GM21381 (cell line): ENCODE results near the gene POLR3E.
"Not testable (repeated sequence)": the region's sequence is repeated elsewhere in the genome, so short reads cannot be mapped to it uniquely, and the experiment has no call there.

Experiments
- ATAC-seq: cut with Tn5 transposase; IDR thresholded peaks from one replicate; pipeline ENCODE4 v1.9.1; 2021; ENCODE audit warnings: mild to moderate bottlenecking, moderate library complexity; ENCODE audit not compliant: unreplicated experiment

Gene POLR3E

DNA sequence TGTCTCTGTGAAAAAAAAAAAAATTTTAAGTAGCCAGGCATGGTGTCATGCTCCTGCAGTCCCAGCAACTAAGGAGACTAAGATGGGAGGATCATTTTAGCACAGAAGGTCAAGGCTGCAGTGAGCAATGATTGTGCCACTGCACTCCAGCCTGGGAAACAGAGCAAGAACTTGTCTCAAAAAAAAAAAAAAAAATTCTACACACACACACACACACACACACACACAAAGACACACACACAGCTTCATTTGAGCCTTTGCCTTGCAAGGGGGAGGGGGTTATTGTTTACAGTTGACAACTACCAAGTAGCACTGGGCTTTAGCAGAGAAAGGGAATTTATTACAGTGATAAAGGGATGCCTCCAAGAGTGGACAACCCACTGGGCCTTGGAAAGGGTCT is 4.9 kb upstream of the POLR3E start:
- ATAC-seq: no peak

DNA sequence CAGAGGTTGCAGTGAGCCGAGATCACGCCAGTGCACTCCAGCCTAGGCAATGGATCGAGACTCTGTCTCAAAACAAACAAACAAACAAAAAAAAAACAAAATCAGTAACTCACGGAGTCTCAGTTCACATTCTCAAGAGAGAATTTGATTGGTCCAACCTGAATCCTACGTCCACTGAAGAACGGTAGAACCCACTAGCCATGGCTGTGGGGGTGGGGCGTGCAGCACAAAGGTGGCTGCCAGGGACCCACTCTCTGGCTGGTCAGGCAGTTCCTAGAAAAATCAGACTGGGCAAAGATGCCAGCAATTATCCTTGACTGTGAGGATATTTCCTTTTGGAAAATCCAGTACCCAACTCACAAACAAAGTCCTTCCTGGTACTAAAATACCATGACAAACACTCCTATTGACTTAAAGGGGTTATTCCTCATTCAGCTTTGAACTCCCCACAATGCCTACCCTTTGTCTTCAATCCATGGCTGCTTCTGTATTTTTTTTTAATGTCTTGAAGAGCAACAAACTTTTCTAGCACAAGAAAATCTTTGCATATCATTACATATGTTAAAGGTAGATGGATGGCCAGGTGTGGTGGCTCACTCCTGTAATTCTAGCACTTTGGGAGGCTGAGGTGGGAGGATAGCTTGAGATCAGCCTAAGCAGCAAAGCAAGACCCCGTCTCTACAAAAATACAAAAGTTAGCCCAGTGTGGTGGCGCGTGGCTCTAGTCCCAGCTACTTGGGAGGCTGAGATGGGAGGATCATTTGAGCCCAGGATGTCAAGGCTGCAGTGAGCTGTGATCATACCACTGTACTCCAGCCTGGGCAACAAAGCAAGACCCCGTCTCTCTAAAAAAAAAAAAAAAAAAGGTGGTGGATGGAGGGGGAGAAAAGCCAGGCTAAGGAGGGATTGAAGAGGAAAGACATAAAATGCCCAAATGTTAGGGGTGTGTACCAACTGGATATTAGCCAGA is 3.8 kb upstream of the POLR3E start:
- no peak for ATAC-seq

DNA sequence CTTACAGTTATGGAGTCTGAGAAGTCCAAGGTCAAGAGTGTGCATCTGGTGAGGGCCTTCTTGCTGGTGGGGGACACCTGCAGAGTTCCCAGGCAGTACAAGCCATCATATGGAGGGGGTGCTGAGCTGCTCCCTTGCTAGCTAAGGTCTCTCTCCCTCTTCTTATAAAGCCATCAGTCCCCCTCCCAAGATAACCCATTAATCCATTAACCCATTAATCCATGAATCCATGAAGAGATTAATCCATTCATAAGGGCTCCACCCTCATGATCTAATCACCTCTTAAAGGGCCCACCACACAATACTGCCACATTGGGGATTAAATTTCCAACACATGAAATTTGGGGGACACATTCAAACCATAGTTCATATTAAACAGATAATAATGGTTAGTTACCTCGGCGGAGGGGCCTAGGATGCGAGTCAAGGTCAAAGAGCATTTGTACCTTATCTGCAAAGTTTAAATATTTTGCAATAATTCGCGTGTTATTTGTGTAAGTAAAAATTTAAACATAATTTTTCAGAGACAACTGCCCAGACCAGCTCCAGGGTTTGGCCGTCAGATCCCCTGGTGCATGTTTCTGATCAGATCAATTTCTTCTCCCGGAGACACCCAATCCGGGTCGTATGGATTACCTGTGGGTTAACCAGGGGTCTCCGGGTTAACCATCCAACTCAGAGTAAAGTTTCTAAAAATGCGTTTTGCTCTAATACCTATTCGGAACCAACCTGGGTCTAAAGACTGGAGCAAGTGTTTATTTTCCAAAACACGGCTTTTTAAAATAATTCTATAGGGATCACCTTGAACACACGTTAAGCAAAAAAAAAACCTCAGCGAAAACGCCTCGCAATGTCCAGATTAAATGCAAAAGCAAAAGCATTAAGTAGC is 740 bp upstream of the POLR3E start:
- ATAC-seq: no peak

DNA sequence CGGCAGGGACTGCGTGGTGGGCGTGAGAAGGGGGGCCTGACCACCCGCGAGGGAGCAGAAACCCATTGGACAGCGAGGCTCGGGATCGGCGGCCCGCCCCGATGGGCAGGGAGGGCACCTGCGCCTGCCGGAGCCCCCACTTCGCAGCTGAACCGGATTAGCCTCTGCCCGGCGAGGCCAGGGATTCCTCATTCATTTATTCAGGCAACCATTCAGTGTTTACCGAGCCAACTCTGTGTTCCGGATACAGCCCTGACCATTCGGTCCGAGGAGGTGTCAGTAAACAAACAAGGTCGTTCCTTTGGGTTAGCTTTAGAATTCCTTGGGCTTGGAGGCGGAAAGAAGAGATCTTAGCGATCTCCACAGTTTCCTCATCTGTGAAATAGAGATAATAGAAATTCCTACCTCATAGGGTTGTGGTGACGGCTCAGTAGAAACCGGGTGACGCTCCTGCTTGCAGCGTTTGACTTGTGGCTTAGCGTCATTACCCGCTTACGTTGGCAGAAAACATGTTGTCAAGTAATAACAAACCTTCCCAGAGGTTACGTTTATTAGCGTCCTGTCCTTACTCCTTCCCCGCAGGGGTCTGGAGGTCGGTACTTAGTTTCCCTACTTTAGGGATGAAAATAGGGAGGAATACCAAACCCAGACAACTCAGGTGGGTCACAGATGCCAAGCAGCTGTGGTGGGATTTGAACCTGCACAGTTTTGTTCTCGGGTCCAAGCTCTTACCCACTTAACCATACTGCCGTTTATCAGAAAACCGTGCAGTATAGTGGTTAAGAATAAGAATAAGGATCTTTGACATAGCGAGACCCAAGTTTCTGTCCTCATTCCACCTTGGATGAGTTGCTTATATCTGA is 893 bp downstream of the POLR3E start:
- ATAC-seq: peak; percentile 34

DNA sequence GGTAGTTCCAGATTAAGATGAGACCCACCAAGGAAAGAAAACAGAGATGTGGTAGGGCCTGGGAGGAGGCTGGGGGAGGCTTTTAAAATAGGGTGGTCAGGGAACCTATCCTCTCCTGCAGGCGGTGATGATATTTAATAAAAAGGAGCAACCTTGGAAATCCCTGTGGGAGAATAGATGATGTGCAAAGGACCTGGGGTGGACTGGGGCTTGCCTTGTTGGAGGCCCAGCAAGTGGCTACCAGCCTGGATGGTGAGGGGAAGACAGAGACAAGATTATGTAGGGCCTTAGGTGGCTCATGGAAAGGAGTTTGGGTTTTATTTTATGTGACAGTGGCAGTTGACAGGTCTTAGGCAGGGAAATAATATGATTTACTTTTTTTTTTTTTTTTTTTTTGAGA is 1.8 kb downstream of the POLR3E start:
- no peak for ATAC-seq

DNA sequence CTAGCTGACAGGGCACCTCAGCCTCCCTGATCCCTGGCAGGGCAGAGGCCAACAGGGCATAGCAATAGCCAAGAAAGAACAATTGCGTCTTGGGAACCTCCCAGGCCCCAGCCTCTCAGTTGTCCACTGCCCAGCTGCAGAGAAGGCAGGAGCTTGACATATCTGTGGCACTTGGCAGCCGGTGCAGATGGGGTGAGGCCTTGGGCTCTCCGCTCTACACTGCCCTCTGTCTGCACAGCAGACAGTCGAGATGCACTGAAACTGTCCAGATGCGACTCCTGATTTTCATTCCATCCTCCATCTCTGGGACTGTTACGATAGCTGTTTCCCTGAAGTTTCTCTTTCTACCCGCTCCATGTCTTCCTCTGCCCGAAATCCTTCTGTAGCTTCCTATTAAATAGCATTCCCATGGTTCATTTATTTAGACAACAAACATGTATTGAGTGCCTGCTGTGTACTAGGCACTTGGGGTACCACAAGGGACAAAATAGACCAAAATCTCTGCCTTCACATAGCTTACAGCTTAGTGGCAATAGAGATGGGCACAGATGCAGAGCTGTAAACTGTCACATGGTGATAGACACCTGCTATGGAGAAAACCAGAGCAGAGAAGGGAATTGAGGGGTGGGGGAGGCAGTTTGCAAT is 3.3 kb downstream of the POLR3E start:
- ATAC-seq: no peak

DNA sequence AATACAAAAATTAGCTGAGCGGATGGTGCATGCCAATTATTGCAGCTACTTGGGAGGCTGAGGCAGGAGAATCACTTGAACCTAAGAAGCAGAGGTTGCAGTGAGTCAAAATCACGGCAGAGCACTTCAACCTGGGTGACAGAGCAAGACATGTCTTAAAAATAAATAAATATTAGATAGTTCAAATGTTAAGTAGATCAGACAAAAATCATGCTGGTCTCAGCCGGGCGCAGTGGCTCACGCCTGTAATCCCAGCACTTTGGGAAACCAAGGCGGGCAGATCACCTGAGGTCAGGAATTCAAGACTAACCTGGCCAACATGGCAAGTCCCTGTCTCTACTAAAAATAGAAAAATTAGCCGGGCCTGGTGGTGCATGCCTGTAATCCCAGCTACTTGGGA is 4.2 kb downstream of the POLR3E start:
- ATAC-seq: not testable (repeated sequence)

DNA sequence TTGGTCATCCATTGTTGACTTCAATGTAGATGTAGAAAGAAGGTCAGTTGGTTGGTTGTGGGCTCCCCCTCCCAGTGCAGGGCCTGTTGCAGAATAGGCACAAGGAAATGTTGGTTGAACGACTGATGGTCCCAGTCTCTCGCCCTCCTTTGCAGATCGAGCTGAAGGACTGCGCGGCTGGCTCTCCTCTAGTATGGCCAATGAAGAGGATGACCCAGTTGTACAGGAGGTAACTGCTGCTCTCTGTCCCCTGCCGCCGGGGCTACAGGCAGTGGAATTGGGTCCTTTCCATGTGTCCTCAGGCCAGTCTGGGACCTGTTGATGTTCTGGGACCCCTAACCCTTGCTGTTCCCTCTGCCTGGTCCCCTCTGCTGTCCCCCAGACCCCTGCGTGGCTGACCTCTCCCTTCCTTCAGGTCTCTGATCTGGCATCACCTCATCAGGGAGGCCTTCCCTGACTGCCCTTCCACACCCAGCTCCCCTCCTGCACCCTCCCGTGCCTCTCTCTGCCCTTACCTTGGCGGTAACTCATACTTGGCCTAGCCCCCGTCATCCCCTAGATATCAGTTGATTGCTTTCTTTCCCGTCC is 5.7 kb downstream of the POLR3E start:
- ATAC-seq: no peak

DNA sequence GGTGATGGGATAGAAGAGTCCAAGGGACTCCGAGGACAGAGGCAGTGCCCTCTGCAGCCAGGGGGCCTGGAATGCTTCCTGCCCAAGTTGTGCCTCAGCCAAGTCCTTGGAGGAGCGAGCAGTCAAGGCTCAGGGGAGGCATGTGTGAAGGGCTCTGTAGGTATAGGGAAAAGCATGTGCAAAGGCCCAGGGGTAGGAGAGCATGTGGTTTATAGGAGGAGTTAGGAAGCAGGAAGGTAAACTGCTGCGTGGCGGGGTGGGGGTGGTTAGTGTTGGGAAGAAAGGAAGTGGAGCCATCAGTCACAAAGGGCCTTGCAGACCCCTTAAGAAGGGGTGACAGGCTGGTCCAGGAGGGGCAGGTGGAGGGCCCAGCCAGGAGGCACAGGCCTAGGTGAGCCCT is 7.2 kb downstream of the POLR3E start:
- no peak for ATAC-seq

DNA sequence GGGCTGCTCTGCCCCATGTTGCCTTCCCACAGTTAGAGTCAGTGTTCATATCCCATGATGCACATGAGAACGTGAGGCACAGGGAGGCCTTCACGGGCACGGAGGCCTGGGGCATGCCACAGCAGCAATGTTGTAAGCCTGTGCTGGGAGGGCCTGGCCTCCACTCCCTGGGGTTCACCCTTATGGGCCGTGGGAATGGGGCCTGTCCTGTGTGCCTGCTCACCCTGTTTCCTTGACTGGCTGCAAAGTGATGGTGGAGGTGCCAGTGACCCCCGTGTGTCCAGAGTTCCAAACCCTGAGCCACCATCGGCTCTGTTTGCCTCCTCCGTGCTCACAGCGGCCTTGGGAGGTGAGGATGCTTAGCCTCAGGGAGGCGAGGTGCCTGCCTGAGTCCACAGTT is 9.6 kb downstream of the POLR3E start:
- ATAC-seq: no peak

DNA sequence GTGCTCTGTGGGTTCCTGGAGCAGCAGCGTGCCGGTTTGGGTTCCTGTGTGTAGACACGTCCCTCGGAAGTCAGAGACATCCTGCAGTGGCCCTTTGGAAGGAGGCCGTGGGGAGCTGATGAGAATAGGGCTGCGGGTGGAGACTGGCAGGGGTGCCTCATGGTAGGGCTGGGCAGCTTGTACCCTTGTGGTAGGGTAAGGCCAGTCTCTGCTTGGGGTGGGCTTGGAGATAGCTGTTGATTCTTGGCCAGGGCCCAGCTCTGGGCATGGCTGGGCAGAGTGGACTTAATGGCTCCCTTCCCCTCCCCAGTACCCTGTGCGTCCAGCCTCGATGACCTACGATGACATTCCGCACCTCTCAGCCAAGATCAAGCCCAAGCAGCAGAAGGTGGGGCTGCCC is 10.6 kb downstream of the POLR3E start:
- ATAC-seq: no peak

DNA sequence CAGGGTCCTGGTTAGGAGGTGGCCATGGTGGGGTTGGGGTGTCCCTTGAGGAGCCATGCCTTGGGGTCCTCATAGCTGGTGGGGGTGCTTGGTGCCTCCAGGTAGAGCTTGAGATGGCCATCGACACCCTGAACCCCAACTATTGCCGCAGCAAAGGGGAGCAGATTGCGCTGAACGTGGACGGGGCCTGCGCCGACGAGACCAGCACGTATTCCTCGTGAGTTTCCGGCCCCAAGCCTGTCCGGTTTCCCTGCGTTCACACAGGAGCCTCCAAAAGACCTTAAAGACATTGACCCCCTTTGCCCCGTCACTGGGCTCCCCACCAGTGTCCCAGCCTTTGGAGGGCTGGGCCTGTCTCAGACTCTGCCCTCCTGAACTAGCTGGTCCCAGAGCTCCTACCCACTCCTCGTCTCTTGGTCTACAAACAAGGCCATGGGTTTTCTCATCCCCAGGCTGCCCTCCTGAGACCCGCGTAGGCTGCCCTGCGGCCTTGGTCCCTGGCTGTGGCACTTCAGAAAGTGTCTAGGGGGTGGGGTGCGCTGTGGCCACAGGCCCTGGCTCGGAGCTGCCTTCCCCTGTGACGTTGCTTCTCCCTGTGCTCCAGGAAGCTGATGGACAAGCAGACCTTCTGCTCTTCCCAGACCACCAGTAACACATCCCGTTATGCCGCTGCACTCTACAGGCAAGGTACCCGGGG is 11.8 kb downstream of the POLR3E start:
- ATAC-seq: no peak

DNA sequence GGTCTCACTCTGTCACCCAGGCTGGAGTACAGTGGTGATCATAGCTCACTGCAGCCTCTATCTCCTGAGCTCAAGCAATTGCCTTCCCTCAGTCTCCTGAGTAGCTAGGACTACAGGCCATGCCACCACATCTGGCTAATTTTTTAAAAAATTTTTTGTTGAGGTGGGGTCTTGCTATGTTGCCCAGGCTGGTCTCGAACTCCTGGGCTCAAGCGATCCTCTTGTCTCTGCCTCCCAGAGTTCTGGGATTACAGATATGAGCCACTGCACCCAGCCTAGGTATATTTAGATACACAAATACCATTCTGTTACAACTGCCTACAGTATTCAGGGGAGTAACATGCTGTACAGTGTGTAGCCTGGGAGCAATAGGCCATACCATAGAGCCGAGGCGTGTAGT is 14.3 kb downstream of the POLR3E start:
- ATAC-seq: no peak

DNA sequence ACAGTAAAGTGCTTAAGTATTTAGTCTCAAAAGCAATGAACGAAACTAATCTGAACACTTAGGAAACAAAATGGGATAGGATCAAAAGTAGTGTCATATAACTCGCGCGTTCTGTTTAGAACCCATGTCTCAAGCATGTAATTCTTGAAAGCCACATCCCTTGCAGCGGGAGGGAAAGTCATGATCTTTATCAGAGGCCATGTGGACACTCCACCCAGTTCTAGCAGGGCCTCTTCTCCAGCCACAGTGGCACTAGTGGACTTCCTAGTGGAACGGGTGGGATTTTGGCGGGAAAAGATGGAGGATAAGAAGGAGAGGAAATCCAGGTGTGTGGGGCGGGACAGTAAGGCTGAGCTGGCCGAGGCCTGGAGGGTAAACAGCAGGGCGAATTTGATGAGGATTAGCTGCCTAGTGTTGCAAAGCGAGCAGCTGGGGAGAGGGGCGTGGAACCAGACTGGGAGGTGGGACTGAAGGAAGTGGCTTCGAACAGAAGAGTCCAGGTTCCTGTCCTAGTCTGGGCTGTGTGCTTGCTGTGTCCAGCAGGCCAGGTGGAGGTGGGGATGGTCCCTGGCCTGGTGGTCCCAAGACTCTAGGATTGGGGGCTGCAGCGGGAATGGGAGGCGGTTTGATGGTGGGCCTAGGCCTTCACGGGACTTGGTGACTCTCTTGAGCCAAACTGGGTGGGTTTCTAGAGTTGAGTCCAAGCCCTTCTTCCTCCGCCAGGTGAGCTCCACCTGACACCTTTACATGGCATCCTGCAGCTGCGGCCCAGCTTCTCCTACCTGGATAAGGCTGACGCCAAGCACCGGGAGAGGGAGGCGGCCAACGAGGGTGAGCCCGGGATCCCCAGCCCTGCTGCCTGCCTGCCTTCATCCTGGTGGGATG is 15.9 kb downstream of the POLR3E start:
- ATAC-seq: no peak

DNA sequence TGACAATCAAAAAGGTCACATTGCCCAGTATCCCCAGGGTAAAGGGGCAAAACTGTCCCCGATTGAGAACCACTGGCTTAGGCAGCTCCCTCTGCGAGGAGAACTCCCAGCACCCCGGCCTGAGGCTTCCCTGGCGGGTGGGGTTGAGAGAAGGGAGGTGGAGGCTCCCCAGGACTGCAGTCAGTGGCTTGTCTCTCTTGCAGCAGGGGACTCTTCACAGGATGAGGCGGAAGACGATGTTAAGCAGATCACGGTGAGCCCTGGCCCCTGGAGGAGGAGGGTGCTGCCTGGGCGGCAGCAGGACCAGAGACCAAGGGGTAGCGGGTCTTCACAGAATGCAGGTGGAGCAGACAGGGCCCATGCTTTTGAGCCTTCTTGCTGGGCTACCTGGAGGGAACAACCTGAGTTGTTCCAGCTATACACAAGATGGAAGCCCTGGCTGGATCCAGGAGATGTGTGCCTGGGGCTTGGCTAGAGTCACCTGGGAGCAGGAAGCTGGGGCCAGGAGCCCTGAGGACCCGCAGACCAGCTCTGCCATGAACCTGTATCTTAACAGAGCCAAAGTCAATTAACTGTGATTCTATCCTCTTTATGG is 16.8 kb downstream of the POLR3E start:
- ATAC-seq: no peak

DNA sequence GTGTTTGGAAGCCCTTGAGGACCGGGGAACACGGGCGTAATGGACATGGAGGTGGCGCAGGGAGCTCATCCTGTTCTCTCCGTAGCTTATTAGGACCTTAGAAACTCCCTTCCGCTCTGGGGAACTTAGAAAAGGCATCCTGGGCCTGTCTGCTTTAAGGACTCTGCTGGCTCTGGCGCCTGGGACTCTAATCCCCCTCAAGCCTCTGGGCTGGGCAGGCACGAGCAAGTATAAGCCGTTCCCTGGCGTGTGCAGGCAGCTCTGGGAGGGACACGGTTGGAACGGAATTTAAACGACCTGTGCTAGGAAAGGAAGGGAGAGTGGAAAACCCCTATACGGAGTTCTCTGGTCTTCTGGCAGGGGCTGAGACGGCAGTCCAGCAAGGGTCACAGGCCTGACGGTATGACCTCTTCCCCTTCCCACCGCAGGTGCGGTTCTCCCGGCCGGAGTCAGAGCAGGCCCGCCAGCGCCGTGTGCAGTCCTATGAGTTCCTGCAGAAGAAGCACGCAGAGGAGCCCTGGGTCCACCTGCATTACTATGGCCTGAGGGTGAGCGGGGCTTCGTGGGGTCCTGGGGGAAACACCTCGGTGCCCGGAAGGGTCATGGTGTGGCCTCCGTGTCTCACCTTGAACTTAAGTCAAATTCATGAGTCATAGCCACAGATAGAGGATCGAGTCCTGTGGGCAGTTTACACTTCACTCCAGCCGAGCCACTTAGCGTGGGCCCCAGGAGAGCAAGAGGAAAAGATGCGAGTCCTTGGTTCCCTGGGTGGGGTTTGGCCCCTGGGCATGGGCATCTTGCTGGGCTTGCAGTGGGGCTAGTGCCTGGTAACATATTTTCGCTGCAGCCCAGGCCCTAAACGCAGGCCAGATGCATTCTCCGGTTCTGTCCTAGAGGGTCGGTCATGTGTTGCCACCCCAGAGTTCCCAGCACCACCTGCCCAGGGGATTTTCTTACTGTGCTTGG is 17.7 kb downstream of the POLR3E start:
- no peak for ATAC-seq

DNA sequence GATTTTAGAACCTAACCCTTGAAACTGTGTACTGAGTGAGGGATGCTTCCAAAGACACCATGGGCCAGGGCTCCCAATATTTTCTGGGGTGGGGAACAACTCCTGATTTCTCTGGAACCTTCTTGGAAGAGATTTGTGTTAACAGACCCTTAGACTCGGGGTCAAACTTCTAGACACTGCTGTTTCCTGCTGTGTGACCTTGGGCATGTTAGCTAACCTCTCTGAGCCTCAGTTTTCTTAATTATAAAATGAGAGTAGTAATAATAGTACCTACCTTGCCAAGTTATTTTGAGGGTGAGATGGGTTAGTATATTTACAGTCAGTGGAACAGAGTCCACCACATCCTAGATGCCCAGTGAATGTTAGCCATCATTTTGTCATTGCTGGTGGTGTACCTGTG is 18.8 kb downstream of the POLR3E start:
- ATAC-seq: no peak
